ENCODE results near the gene SCAPER.

DNA sequence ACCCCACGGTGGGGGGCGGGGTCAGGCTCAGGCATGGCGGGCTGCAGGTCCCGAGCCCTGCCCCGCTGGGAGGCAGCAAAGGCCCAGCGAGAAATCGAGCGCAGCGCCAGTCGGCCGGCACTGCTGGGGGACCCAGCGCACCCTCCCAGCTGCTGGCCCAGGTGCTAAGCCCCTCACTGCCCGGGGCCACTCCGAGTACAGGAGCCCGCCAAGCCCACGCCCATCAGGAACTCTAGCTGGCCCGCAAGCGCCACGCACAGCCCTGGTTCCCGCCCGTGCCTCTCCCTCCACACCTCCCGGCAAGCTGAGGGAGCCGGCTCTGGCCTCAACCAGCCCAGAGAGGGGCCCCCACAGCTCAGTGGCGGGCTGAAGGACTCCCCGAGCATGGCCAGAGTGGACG is 29.2 kb downstream of the SCAPER start:
- TF ChIP-seq RAD21 (conservative IDR thresholded peaks at IDR 0.05) (no peak), EZH2 (IDR thresholded peaks at IDR 0.05; ENCODE audit: borderline replicate concordance, insufficient read depth, low read length, poor library complexity, severe bottlenecking) (no peak), SMC3 (conservative IDR thresholded peaks at IDR 0.05; ENCODE audit: poor library complexity) (no peak), POLR2AphosphoS5 (IDR thresholded peaks at IDR 0.05) (no peak), EP300 (conservative IDR thresholded peaks at IDR 0.05; ENCODE audit: poor library complexity, severe bottlenecking) (no peak), MXI1 (conservative IDR thresholded peaks at IDR 0.05; ENCODE audit: poor library complexity, severe bottlenecking) (no peak)
- TF ChIP-seq, protein P1, sequence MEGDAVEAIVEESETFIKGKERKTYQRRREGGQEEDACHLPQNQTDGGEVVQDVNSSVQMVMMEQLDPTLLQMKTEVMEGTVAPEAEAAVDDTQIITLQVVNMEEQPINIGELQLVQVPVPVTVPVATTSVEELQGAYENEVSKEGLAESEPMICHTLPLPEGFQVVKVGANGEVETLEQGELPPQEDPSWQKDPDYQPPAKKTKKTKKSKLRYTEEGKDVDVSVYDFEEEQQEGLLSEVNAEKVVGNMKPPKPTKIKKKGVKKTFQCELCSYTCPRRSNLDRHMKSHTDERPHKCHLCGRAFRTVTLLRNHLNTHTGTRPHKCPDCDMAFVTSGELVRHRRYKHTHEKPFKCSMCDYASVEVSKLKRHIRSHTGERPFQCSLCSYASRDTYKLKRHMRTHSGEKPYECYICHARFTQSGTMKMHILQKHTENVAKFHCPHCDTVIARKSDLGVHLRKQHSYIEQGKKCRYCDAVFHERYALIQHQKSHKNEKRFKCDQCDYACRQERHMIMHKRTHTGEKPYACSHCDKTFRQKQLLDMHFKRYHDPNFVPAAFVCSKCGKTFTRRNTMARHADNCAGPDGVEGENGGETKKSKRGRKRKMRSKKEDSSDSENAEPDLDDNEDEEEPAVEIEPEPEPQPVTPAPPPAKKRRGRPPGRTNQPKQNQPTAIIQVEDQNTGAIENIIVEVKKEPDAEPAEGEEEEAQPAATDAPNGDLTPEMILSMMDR (IDR thresholded peaks at IDR 0.05; ENCODE audit: poor library complexity, severe bottlenecking): no peak
- TF ChIP-seq, protein P2, sequence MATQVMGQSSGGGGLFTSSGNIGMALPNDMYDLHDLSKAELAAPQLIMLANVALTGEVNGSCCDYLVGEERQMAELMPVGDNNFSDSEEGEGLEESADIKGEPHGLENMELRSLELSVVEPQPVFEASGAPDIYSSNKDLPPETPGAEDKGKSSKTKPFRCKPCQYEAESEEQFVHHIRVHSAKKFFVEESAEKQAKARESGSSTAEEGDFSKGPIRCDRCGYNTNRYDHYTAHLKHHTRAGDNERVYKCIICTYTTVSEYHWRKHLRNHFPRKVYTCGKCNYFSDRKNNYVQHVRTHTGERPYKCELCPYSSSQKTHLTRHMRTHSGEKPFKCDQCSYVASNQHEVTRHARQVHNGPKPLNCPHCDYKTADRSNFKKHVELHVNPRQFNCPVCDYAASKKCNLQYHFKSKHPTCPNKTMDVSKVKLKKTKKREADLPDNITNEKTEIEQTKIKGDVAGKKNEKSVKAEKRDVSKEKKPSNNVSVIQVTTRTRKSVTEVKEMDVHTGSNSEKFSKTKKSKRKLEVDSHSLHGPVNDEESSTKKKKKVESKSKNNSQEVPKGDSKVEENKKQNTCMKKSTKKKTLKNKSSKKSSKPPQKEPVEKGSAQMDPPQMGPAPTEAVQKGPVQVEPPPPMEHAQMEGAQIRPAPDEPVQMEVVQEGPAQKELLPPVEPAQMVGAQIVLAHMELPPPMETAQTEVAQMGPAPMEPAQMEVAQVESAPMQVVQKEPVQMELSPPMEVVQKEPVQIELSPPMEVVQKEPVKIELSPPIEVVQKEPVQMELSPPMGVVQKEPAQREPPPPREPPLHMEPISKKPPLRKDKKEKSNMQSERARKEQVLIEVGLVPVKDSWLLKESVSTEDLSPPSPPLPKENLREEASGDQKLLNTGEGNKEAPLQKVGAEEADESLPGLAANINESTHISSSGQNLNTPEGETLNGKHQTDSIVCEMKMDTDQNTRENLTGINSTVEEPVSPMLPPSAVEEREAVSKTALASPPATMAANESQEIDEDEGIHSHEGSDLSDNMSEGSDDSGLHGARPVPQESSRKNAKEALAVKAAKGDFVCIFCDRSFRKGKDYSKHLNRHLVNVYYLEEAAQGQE (IDR thresholded peaks at IDR 0.05; ENCODE audit: borderline replicate concordance): no peak
